GM18858 (cell line): Measurements from ENCODE around the gene CAVIN1.
"Not testable (repeated sequence)": the region's sequence is repeated elsewhere in the genome, so short reads cannot be mapped to it uniquely, and the experiment has no call there.

Source experiments
- ATAC-seq: cut with Tn5 transposase; IDR thresholded peaks from one replicate; pipeline ENCODE4 v1.9.1; 2021; ENCODE audit not compliant: unreplicated experiment

CAVIN1 gene

DNA sequence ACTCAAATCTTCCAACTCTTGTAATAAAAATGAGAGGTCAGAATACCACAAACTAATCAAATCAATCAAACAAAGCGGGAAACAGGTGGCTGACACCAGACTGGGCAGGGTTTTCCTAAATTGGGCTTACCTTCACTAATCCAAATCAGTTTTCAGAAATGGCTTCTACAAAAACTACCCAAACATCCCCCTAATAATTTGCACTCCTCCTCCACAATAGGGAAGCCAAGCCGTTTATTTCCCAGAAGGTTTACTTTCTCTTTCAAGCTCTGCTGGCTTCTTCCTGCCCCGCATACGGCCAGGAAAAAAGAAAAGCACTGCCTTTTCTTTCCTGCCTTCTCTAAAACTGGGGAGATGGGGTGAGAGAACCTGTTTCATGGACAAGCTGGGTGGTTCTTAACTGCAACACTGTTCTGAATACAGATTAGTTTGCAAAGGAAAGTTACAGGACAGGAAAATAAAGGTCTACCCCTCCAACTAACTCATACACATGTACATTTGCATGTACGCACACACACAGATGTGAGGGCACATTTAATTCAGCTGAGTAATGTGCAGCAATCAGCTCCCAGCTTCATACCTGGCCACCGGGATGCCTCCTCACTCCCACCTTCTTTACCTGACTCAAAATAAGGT is 44.0 kb downstream of the CAVIN1 start:
- ATAC-seq: no peak

- no peak for ATAC-seq
Observed at GRCh38 chr17:42378359-42378958, 44.6 kb downstream of the CAVIN1 start.

DNA sequence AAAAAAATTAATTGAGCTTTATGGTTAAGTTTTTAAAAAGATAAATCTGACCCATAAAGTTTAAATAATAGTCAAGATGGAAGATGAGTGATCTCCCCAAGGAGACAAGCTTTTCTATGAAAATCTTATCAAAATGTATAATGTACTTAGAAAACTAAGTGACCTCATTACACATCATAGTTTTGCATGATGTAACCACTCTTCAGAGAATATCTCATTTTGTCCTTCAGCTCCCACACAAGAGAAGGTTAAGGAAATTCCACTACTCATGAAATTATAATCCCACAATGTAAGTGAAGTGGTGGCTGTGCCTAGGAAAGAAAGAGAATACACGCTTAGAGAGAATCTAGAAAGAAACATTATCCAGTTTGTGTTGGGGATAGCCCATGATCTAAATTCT is 49.2 kb downstream of the CAVIN1 start:
- ATAC-seq: no peak

GRCh38 chr17:42372142-42372541 is 50.9 kb downstream of the CAVIN1 start:
- ATAC-seq: no peak

GRCh38 chr17:42368797-42369561 is 54.1 kb downstream of the CAVIN1 start:
- ATAC-seq: not testable (repeated sequence)

- ATAC-seq: not testable (repeated sequence)
Observed at GRCh38 chr17:42368310-42368709, 54.7 kb downstream of the CAVIN1 start.

GRCh38 chr17:42366176-42367023 is 56.7 kb downstream of the CAVIN1 start:
- not testable (repeated sequence) for ATAC-seq

DNA sequence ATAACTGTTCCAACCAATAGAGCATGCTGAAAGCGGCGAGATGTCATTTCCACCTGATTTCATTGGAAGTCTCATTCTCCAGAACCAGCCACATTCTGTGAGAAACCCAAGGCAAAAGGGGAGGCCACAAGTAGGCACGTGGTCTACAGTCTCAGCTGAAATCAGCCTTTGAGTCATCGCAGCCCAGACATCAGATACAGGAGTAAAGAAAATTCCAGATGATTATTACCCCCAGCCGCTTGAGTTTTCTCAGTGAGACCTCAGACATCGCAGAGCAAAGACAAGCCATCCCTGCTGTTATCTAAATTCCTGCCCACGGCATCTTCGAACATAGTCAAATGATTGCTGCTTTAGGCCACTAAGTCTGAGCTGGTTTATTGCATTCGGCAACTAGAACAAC is 57.9 kb downstream of the CAVIN1 start:
- ATAC-seq: no peak

GRCh38 chr17:42363767-42364585 is 59.1 kb downstream of the CAVIN1 start:
- no peak for ATAC-seq

DNA sequence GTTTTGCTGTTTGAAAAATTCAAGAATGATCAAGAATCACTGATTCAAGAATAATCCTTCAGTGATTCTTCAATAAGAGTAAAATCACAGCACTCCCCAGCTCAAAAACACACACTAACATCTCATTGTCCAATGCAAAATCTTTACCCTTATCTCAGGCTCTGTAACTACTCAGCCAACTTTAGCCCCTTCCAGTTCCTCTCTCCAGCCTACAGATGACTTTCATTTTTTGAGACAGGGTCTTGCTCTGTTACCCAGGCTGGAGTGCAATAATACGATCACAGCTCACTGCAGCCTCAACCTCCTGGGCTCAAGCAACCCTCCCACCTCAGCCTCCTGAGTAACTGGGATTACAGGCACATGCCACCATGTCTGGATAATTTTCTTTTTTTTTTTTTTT is 59.8 kb downstream of the CAVIN1 start:
- no peak for ATAC-seq

DNA sequence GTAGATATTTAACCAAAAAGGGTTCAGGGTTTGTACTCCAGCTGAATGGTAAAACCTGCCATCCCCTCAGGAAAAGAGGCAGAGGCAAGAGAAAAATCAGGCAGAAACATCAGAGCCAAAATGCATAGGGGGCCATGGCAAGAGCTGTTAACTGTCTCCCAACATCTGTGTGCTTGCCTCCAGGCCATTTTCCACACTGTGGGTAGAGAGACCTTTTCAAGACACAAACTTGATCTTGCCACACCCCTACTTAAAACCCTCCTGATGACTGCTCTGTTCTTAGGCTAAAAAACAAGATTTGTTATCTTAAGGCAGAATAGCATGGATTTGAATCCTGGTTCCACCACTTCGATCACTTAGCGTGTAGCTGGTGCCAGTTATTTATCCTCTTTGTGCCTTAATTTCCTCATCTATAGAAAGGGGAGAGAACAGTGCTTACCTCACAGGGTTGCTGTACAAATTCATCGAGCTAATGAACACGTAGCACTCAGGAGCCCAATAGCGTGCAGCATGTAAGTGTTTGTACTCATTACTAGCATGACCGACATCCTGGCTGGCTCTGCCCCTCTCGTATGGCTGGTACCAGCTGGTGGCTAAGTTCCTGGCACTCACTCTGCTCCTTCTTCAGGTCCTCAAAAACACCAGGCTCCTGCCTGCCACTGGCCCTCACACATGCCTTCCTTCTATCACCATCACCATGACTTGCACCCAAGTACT is 60.7 kb downstream of the CAVIN1 start:
- no peak for ATAC-seq

DNA sequence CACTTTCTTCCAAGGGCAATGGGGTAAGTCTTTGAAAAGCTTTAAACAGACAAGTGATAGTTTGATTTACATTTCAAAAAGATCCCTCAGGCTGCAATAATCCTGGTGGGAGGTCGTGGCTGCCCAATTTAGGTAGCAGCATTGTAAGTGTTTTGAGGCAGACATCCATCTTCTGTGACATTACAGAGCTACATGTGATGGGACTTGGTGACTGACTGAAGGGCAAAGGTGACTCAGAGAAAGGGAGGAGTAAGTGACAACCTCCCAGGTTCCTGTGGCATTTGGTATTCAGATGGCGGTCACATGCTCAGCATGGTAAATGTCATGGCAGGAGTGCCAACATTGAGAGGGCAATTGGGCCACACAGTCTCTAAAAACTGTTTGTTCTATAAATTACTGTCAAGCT is 61.3 kb downstream of the CAVIN1 start:
- no peak for ATAC-seq

DNA sequence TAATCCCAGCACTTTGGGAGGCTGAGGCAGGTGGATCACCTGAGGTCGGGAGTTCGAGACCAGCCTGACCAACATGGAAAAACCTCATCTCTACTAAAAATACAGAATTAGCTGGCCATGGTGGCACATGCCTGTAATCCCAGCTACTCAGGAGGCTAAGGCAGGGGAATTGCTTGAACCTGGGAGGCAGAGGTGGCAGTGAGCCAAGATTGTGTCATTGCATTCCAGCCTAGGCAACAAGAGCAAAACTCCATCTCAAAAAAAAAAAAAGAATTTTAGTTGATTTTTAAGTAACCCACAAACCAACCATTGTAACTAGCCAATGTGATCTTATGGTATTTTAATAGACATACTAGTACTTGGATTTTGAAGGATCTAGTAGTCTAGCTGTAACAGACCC is 62.7 kb downstream of the CAVIN1 start:
- ATAC-seq: not testable (repeated sequence)

- no peak for ATAC-seq
Observed at GRCh38 chr17:42359133-42359532, 63.9 kb downstream of the CAVIN1 start.

- ATAC-seq: no peak
Observed at GRCh38 chr17:42358434-42358833, 64.6 kb downstream of the CAVIN1 start.

DNA sequence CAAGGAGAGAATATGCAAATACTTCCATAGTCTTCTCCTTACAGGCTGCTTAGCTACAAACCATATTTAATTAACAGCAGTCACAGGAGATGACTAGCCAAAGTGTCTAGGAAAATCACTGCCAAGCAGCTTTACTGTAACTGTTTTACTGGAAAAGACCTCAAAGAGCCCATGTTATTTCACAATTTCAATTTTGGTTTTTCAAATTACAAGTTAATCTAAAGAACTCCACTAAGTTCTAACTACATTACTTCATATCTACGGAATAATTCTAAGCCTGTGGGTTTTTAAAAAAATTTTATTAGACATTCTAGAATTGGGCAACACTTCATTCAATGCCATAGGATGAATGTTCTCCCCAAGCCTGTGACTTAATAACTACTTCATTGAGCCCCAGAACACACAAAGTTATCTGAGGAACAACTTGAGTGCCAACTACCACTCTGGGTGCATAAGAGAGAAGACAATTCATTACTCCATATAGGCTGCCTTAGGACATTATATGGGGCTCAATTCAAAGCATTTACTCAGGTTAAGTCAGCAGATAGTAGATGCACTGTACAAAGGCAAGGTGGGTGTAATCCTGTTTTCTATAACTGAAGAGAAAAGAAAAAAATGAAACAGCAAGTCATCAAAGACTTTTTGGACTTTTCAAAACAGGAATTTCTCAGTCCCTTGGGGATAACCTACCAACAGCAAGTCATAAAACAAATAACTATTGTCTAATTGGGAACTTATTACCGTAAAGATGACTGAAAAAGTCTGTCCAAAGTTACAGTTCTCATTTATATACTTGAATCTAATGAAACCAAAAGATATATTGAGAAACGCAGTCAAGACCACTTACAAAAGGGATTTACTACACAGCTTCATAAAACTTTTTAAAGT is 67.9 kb downstream of the CAVIN1 start:
- no peak for ATAC-seq
